ENCODE measurements around the gene FRA10AC1. TPM values are rescaled to one million over a fixed set of nuclear protein-coding genes. Genes with fewer than 3 reads are reported as not detected.

Gene FRA10AC1
- total and polyA plus RNA-seq, 2 of the 13 experiments (the other 11 are each of a cell fraction or from before 2014, with no cell fraction given) = 5.3 to 7.4 TPM

DNA sequence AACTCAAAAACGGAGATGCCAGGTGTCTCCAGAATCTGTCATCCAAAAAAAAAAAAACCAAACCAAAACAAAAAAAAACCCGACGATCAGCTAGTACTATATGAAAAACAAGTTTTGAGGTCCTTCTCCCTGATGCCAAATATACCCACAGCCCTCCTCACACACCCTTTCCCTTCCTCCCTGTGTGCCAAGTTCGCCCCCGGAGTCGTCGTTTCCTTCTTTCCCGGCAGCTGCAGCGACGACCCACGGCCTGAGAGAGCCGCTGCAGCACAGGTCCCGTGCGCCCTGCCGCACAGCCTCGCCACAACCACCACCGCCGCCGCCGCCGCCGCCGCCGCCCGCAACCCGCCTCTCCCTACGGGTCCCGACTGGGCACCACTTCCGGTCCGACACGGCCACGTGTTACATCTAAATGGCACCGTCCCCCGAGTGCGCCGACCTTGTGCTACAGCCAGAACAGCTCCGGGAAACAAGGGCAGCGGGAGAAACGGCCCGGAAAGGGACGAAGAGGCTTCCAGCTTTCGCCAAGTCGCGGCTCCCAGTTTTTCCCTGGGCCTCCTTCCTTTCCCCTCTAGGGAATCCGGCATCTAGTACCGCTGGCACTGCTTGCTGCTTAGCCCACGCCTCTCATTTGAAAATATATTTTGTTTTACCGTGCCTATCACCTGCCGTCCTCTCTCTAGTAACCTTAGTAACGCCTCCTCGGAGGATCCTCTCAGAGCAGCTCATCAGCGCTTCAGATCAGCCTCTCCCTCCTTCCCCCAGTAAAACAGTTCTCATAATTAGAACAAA, at the start of gene FRA10AC1 (continued):
- TF ChIP-seq SAFB2 (CRISPR knock-in tag; IDR thresholded peaks at IDR 0.05; ENCODE audit: borderline replicate concordance, low read depth) = peak; percentile 92; the same call in 1 of the 2 replicates
- peak; percentile 48; the same call in 1 of the 2 replicates for TF ChIP-seq ZNF460 (CRISPR knock-in tag; IDR thresholded peaks at IDR 0.05; ENCODE audit: borderline replicate concordance)
- TF ChIP-seq GMEB1 (CRISPR knock-in tag; IDR thresholded peaks at IDR 0.05; ENCODE audit: borderline replicate concordance) = peak; percentile 87
- TF ChIP-seq ZNF710 (CRISPR knock-in tag; IDR thresholded peaks at IDR 0.05; ENCODE audit: borderline replicate concordance) = peak; percentile 96
- TF ChIP-seq ZNF33B (CRISPR knock-in tag; IDR thresholded peaks at IDR 0.05) = 0 out of 2 replicates have a peak, but pooled peaks have one; percentile 83
- TF ChIP-seq, protein P1, sequence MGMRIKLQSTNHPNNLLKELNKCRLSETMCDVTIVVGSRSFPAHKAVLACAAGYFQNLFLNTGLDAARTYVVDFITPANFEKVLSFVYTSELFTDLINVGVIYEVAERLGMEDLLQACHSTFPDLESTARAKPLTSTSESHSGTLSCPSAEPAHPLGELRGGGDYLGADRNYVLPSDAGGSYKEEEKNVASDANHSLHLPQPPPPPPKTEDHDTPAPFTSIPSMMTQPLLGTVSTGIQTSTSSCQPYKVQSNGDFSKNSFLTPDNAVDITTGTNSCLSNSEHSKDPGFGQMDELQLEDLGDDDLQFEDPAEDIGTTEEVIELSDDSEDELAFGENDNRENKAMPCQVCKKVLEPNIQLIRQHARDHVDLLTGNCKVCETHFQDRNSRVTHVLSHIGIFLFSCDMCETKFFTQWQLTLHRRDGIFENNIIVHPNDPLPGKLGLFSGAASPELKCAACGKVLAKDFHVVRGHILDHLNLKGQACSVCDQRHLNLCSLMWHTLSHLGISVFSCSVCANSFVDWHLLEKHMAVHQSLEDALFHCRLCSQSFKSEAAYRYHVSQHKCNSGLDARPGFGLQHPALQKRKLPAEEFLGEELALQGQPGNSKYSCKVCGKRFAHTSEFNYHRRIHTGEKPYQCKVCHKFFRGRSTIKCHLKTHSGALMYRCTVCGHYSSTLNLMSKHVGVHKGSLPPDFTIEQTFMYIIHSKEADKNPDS (CRISPR knock-in tag; IDR thresholded peaks at IDR 0.05) = peak; percentile 58; the same call in 1 of the 2 replicates
- TF ChIP-seq, protein P2, sequence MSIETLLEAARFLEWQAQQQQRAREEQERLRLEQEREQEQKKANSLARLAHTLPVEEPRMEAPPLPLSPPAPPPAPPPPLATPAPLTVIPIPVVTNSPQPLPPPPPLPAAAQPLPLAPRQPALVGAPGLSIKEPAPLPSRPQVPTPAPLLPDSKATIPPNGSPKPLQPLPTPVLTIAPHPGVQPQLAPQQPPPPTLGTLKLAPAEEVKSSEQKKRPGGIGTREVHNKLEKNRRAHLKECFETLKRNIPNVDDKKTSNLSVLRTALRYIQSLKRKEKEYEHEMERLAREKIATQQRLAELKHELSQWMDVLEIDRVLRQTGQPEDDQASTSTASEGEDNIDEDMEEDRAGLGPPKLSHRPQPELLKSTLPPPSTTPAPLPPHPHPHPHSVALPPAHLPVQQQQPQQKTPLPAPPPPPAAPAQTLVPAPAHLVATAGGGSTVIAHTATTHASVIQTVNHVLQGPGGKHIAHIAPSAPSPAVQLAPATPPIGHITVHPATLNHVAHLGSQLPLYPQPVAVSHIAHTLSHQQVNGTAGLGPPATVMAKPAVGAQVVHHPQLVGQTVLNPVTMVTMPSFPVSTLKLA (IDR thresholded peaks at IDR 0.05) = peak; percentile 78
- TF ChIP-seq ZNF792 (CRISPR knock-in tag; IDR thresholded peaks at IDR 0.05) = peak; percentile 81
- 0 out of 2 replicates have a peak, but pooled peaks have one; percentile 62 for TF ChIP-seq MXD4 (CRISPR knock-in tag; IDR thresholded peaks at IDR 0.05)
- peak; percentile 47; the same call in 1 of the 2 replicates for TF ChIP-seq HES4 (CRISPR knock-in tag; IDR thresholded peaks at IDR 0.05; ENCODE audit: borderline replicate concordance)
- peak; percentile 84 for TF ChIP-seq DR1 (CRISPR knock-in tag; IDR thresholded peaks at IDR 0.05)
- TF ChIP-seq SP2 (CRISPR knock-in tag; IDR thresholded peaks at IDR 0.05) = peak; percentile 67
- TF ChIP-seq ZBTB2 (CRISPR knock-in tag; IDR thresholded peaks at IDR 0.05; ENCODE audit: low read depth) = peak; percentile 98

All from HepG2 (cell line).